SIG-M5 treated with dmso at 0.1 percent for 504 hours (cell line): ENCODE results near the gene ATP6V0A4.

Experiments used
- DNase-seq: peaks from one replicate; lab custom pipeline; 2025; ENCODE audit not compliant: unreplicated experiment; lab: John Stamatoyannopoulos, UW

ATP6V0A4 gene

GRCh38 chr7:138663725-138664710 is 134.0 kb downstream of the ATP6V0A4 start:
- peak; percentile 20 for DNase-seq

- DNase-seq = no peak
Measured at GRCh38 chr7:138662991-138663320, 135.0 kb downstream of the ATP6V0A4 start.

DNA sequence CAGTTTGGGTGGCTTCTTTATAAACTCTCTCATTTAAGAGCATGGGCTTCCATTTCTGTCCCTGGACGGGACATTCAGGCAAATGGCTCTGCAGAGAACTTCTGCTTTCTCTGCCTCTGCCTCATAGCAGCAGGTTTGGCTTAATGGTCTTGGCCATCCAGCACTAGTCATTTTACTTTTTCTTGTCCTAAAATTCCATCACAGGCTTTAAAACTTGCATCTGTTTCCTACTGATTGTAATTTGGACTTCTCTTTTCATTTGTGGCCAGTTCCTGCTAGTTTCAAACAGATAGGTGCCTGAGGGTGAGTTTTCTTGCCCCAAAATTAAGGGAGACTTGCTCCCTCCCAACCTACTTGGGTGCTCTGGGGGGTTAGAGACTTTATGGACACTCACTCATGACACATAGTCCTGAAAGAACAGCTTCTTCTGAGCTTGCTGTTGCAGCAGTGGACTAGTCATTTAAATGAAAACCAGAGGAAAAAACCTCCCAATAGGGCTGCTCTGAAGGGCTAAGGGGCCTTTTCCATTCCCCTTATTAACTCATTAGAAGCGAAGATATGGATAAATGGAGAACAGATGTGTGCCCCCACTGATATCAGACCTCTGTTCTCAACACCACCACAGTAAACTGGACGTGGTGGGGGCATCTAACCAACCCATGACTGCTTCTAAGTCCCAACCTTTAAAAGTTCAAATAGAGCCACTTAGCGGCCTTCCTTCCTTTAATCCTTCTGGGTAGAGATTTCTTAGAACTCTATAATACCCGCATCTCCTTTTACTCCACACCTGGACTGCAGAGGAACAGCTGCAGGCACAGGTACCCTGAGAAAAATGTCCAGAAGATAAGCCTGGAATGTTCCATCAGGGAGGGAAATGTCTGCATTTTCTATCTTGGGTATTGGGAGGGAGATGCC is 135.7 kb downstream of the ATP6V0A4 start:
- no peak for DNase-seq

DNA sequence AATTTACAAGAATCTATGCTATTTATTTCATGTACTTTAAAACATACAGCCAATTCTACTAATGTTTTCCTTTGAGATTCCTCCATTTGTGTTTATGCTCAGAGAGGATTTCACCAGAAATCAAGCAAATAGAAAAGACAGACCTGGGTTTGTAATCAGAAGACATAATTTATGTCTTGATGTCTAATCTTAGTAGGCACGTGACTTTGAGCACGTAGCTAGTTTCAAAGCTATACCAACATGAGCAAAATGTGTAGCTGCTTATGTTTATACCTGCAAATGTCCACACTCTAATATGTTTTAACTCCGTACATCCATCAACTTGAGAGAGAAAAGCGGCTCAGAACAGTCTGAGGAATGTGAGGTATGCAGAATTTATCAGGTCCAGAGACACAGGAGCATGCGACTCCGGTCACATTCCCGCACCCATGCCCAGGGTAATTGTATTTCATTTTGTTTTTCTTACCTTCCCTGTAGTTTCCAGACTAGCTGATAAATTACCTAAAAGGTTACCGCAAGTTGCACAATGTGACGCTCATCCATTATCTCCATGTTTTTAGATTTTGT is 136.8 kb downstream of the ATP6V0A4 start:
- no peak for DNase-seq

DNA sequence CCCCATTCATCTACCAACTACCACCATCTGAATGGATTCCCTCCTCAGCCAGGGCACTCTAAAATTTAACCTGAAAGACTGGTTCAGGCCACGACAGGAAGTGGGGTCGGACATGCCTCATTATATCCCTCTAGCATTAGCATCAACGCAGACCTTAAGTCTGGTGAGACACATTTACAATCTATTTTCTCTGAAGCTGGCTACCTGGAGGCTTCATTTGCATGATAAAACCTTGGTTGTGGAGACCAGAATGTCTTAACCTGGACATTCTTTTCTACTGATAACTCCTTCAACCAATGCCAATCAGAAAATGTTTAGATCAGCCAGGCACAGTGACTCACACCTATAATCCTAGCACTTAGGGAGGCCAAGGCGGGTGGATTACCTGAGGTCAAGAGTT is 139.1 kb downstream of the ATP6V0A4 start:
- no peak for DNase-seq

- DNase-seq = no peak
Measured at GRCh38 chr7:138657854-138658386, 140.1 kb downstream of the ATP6V0A4 start.

DNA sequence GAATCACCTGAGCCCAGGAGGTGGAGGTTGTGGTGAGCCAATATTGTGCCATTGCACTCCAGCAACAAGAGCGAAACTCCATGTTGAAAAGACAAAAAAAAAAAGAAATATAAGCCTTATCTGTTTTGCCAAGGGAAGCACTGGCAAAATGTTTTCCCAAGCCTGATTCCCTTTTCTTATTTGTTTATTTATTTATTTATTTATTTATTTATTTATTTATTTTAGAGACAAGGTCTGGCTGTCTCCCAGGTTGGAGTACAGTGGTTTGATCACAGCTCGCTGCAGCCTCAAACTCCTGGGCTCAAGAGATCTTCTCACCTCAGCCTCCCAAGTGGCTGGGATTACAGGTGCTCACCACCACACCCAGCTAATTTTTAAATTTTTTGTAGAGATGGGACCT is 141.0 kb downstream of the ATP6V0A4 start:
- no peak for DNase-seq
